SJCRH30 (cell line): ENCODE data around the gene MAGI2. TPM values are rescaled to one million over a fixed set of nuclear protein-coding genes. Genes with fewer than 3 reads are reported as not detected.
A peak's percentile ranks its signal among the peaks of the same experiment; 100 is the strongest.

Experiments
- DNase-seq, 2 experiments: peaks; one replicate each; pipeline ENCODE4 v3.0.0-alpha.2; 2015 to 2020
- H3K27ac ChIP-seq: fragments of 250-450 bp; sonication (Bioruptor Pico); 2 replicates; pipeline ENCODE4 v1.5.1; 2020; ENCODE audit warnings: mild to moderate bottlenecking, moderate library complexity
- H3K27me3 ChIP-seq: fragments of 250-450 bp; sonication (Bioruptor Pico); 2 replicates; pipeline ENCODE4 v1.5.1; 2020; ENCODE audit warnings: mild to moderate bottlenecking, moderate library complexity
- H3K36me3 ChIP-seq: fragments of 250-450 bp; sonication (Bioruptor Pico); 2 replicates; pipeline ENCODE4 v1.5.1; 2020; ENCODE audit warnings: mild to moderate bottlenecking, moderate library complexity
- H3K4me1 ChIP-seq: fragments of 250-450 bp; sonication (Bioruptor Pico); 2 replicates; pipeline ENCODE4 v1.5.1; 2020; ENCODE audit warnings: mild to moderate bottlenecking, moderate library complexity
- H3K4me3 ChIP-seq: fragments of 250-450 bp; sonication (Bioruptor Pico); 2 replicates; pipeline ENCODE4 v1.5.1; 2020; ENCODE audit warnings: mild to moderate bottlenecking, moderate library complexity
- H3K9me3 ChIP-seq: fragments of 250-450 bp; sonication (Bioruptor Pico); replicated peaks from 2 replicates; pipeline ENCODE4 v1.5.1; 2020; ENCODE audit warnings: mild to moderate bottlenecking, moderate library complexity
- total RNA-seq: library from RNA; depleted of rRNA; stranded (reverse); fragments of >200 nt; shearing (Covaris generic); gene quantifications from 2 replicates; pipeline ENCODE4 v1.2.3, GENCODE V29; 2014

The MAGI2 gene
- total RNA-seq, 1 experiment from 2014 or later: 2.4 TPM

- Histone ChIP-seq H3K9me3 (no peaks in the 10 kb centered on the region), H3K4me3 (no peak overlapping the region), H3K36me3 (no peaks in the 10 kb centered on the region), H3K27me3 (no peaks in the 10 kb centered on the region), H3K4me1 (no peaks in the 10 kb centered on the region), H3K27ac (no peak overlapping the region)
- DNase-seq: peak in 1 of 2 experiments; percentile 16
These were observed 1231.3 kb downstream of the MAGI2 start for GRCh38 chr7:78222001-78222751.

- H3K4me3 ChIP-seq: no peak overlapping the region
- DNase-seq: no peak
- no peaks in the 10 kb centered on the region for H3K27me3 ChIP-seq
- no peak overlapping the region for H3K27ac ChIP-seq
- H3K9me3 ChIP-seq: no peaks in the 10 kb centered on the region
- H3K4me1 ChIP-seq: no peaks in the 10 kb centered on the region
- H3K36me3 ChIP-seq: no peaks in the 10 kb centered on the region
These were observed 1232.7 kb downstream of the MAGI2 start for GRCh38 chr7:78220754-78221153.

DNA sequence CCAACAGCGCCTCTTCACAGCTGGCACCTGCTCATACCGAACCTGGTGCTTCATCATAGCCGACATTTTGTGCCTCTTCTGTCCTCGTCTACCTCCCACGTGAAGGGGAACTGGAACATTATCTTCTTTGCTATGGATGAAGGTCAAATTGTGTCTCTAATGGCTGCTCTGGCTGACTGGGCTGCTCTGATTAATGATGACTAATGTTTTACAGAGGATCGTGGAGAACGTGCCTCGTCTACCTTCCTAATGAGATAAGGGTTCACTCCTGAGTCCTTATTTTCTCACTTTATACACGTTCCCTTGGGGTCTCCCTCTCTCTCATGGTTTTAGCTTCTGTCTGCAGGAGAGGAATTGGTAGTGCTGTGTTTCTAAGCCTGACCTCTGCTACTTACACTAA is 1234.6 kb downstream of the MAGI2 start:
- no peak for DNase-seq
- H3K27ac ChIP-seq: no peak overlapping the region
- H3K27me3 ChIP-seq: no peaks in the 10 kb centered on the region
- no peaks in the 10 kb centered on the region for H3K36me3 ChIP-seq
- H3K4me1 ChIP-seq: 0 out of 2 replicates have a peak, but pooled peaks cover 3% of the 10 kb centered on the region
- H3K4me3 ChIP-seq: no peak overlapping the region
- H3K9me3 ChIP-seq: no peaks in the 10 kb centered on the region

DNA sequence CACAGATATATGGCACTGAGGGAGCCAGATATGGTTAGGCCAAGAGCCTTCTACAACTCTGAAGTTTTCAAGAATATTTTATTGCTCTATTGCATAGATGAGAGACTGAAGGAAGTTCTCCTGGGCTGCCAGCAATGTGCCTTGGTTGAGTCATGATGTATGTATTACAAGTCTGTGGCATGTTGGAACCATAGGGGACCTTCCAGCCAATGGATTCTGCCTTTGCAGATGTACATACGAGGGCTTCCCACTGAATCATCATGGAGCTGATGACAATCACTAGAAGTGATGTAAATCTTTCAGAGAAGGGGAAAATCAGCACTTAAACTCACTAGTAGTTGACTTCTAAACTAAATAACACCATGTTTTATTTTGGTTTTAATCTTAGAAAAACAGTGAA is 1235.4 kb downstream of the MAGI2 start:
- Histone ChIP-seq H3K4me1 (0 out of 2 replicates have a peak, but pooled peaks cover 3% of the 10 kb centered on the region), H3K27ac (no peak overlapping the region), H3K4me3 (no peak overlapping the region), H3K27me3 (no peaks in the 10 kb centered on the region), H3K36me3 (no peaks in the 10 kb centered on the region), H3K9me3 (no peaks in the 10 kb centered on the region)
- no peak for DNase-seq

DNA sequence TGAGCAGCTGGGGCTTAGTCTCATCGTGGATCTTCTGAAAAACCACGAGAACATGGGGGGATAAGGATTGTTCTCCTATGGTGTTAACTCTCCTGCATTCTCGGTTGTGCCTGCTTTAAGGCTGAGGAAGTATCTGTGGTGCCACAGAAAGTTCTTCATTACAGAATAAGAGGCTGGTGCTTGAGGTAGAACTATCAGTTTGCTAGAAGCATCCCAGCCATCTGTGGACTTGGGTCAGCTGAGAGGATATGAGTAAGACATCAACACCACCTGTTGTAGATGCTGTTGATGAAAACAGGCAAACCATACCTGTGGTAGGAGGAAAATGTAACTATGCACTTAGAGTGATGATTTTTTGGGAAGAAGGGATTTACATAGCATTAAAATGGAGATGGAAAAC is 1238.3 kb downstream of the MAGI2 start:
- no peak for DNase-seq
- H3K36me3 ChIP-seq: no peaks in the 10 kb centered on the region
- no peak overlapping the region for H3K27ac ChIP-seq
- H3K27me3 ChIP-seq: no peaks in the 10 kb centered on the region
- no peak overlapping the region for H3K4me3 ChIP-seq
- 0 out of 2 replicates have a peak, but pooled peaks cover 3% of the 10 kb centered on the region for H3K4me1 ChIP-seq
- H3K9me3 ChIP-seq: no peaks in the 10 kb centered on the region

GRCh38 chr7:78213402-78213801 is 1240.1 kb downstream of the MAGI2 start:
- Histone ChIP-seq H3K36me3 (no peaks in the 10 kb centered on the region), H3K27ac (no peak overlapping the region)
- DNase-seq: no peak

DNA sequence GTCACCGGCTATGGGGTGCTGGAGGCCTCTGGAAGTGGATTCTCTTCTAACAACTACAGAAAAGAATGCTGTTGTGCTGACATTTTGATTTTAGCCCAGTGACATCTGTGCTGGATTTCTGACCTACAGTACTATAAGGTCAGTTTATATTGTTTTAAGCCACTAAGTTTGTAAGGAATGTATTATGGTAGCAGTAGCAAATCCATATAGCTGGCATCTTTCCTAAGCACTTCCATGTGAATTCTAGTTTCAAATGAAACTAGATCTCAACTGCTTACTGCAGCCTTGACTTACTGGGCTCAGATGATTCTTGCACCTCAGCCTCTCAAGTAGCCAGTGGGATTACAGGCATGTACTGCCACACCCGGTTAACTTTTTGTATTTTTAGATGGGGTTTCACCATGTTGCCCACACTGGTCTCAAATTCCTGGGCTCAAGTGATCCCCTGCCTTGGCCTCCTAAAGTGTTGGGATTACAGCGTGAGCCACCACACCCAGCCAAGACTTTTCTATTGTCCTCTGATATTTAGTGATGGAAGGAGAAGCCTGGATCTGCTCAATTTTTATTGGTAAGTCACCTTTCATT is 1240.9 kb downstream of the MAGI2 start:
- H3K27me3 ChIP-seq: no peaks in the 10 kb centered on the region
- H3K27ac ChIP-seq: no peak overlapping the region
- no peaks in the 10 kb centered on the region for H3K36me3 ChIP-seq
- H3K4me1 ChIP-seq: 0 out of 2 replicates have a peak, but pooled peaks cover 3% of the 10 kb centered on the region
- DNase-seq: no peak
- no peak overlapping the region for H3K4me3 ChIP-seq
- no peaks in the 10 kb centered on the region for H3K9me3 ChIP-seq

More at GRCh38 chr7:78213402-78213801, 1240.1 kb downstream of the MAGI2 start:
- H3K4me1 ChIP-seq: 0 out of 2 replicates have a peak, but pooled peaks cover 3% of the 10 kb centered on the region
- no peak overlapping the region for H3K4me3 ChIP-seq
- no peaks in the 10 kb centered on the region for H3K9me3 ChIP-seq
- no peaks in the 10 kb centered on the region for H3K27me3 ChIP-seq

DNA sequence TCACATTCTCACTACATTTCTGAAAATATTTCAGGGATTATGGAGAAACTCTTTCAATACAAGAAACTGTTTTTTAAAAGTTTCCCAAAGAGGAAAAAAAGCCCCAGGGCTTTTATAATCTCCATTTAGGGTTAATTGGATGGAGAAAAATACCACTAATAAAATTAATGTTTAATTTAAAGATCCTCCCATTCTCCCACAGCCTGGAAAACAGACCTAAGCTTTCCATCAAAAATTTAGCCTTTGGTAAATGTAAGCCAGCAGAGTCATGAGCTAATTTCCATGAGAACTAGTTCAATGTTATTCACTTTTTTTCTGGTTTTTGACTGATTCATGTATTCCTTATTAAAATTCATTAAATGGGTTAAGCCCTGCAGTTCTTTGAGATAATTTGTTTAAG is 1246.2 kb downstream of the MAGI2 start:
- Histone ChIP-seq H3K9me3 (no peaks in the 10 kb centered on the region), H3K4me3 (no peak overlapping the region), H3K27ac (no peak overlapping the region), H3K4me1 (no peaks in the 10 kb centered on the region), H3K36me3 (no peaks in the 10 kb centered on the region), H3K27me3 (no peaks in the 10 kb centered on the region)
- no peak for DNase-seq

DNA sequence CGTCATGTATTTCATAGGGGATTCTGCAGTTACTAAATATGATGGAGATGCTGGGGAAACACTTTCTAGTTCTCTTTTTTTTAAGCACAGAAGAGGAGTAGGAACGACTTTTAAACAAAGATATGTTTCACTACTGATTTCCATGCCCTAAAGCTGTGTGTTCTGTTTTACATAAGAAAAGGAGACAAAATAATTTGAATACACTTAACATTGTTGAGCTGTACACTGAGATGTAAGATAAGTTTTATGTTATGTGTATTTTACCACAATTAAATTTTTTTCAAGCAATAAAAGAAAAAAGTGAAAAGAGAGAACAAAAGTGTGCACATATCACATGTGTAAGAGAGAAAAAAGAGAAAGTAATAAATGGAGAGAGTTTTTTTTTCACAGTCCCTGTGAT is 1246.7 kb downstream of the MAGI2 start:
- Histone ChIP-seq H3K36me3 (no peaks in the 10 kb centered on the region), H3K27ac (no peak overlapping the region), H3K9me3 (no peaks in the 10 kb centered on the region), H3K27me3 (no peaks in the 10 kb centered on the region), H3K4me3 (no peak overlapping the region), H3K4me1 (no peaks in the 10 kb centered on the region)
- no peak for DNase-seq

DNA sequence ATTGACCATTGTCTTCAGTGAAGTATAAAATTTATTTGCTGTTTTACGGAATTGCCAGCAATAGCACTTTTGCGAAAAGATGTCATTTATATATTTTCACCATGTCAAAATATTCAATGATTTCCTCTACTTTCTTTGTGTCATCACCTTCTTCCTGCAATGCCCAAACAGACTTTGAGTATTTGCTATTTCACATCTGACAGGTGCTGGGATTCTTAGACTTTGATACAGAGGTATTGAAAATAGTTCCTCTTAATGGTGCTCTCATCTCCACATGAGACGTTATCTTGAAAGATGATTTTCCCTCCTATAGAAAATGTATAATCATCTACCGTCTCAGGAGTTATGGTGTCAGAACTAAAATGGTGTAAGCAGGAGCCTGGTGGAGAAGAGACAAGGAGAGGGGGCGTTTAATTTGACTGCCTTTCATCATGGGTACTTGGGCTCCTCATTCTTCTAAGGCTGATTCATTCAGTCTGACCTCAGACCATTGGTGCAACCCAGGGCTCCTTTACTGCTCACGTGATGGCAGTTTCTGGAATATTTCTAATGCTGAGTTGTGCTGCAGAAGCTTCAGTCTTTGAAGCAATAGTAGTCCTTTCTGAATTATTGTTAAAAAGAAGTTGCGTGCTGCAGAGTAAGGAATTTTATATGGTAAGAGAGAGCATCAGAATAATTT is 1250.3 kb downstream of the MAGI2 start:
- Histone ChIP-seq H3K4me3 (no peak overlapping the region), H3K36me3 (no peaks in the 10 kb centered on the region), H3K9me3 (no peaks in the 10 kb centered on the region), H3K27me3 (no peaks in the 10 kb centered on the region), H3K4me1 (no peaks in the 10 kb centered on the region), H3K27ac (no peak overlapping the region)
- DNase-seq: no peak

DNA sequence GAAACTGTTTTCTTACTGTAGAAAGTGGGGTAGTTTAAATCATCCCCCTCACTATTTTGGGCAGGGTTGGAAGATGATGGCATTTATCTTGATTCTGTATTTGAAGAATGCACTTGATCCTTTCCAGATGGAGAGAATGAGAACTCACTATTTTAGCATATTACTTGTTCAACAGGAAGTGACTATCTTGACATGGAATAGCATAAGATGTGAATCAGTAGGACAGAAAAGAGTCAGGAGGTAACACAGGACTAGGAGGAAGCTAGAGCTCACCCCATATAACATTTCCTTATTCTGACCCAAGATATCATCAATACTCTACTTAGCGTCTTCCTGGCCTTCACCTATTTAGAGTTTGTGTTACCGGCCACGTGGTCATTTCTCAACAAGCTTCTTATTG is 1254.7 kb downstream of the MAGI2 start:
- Histone ChIP-seq H3K36me3 (no peaks in the 10 kb centered on the region), H3K27me3 (no peaks in the 10 kb centered on the region), H3K27ac (no peak overlapping the region), H3K4me1 (no peaks in the 10 kb centered on the region), H3K4me3 (no peak overlapping the region), H3K9me3 (no peaks in the 10 kb centered on the region)
- no peak for DNase-seq

GRCh38 chr7:78197447-78197846 is 1256.0 kb downstream of the MAGI2 start:
- no peak for DNase-seq
- Histone ChIP-seq H3K4me3 (no peak overlapping the region), H3K36me3 (no peaks in the 10 kb centered on the region), H3K27me3 (no peaks in the 10 kb centered on the region), H3K27ac (no peak overlapping the region), H3K4me1 (no peaks in the 10 kb centered on the region), H3K9me3 (no peaks in the 10 kb centered on the region)

DNA sequence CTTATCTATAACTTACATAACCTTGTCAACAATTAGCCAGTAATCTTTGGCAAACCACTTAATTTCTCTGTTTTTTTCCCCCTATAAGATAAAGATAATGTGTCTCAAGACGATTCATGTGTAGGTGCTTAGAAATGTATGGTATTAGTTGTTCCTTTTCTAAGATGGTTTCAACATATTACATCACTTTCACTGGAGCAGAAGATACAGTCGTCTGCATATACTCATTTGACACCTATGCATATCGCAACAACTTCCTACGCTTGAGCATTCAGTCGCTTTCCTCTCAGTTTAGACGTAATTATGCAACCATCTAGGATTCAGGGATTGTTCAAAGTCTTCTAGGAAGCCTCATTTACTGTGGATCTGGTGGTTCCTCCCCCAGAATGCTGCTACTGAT is 1258.2 kb downstream of the MAGI2 start:
- H3K9me3 ChIP-seq: no peaks in the 10 kb centered on the region
- DNase-seq: no peak
- no peaks in the 10 kb centered on the region for H3K4me1 ChIP-seq
- H3K36me3 ChIP-seq: no peaks in the 10 kb centered on the region
- no peak overlapping the region for H3K4me3 ChIP-seq
- H3K27ac ChIP-seq: no peak overlapping the region
- no peaks in the 10 kb centered on the region for H3K27me3 ChIP-seq

DNA sequence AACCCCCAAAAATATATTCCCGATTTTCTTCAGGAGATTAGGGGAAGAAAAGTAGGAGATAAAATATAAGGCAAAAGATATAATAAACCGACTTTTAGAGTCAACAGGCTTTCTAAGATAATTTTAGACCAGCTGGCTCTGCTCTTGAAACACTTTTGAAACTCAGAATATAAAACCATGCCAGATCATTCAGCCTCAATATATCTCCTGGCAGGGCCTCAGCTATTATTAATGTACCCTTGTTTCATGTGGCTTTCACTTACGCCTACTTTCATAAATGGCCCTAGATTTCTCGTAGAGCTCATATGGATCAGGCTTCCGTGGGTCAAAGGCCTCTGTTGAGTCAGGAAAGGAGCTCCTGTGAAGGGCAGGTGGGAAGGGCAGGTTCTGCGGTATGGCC is 1258.9 kb downstream of the MAGI2 start:
- Histone ChIP-seq H3K9me3 (no peaks in the 10 kb centered on the region), H3K27me3 (no peaks in the 10 kb centered on the region), H3K4me1 (no peaks in the 10 kb centered on the region), H3K4me3 (no peak overlapping the region), H3K36me3 (no peaks in the 10 kb centered on the region), H3K27ac (no peak overlapping the region)
- no peak for DNase-seq

GRCh38 chr7:78191475-78192079 is 1261.9 kb downstream of the MAGI2 start:
- H3K9me3 ChIP-seq: no peaks in the 10 kb centered on the region; the same call in 1 of the 2 replicates
- H3K27ac ChIP-seq: no peak overlapping the region

More at GRCh38 chr7:78191475-78192079, 1261.9 kb downstream of the MAGI2 start:
- Histone ChIP-seq H3K36me3 (no peaks in the 10 kb centered on the region), H3K27me3 (no peaks in the 10 kb centered on the region), H3K4me1 (no peaks in the 10 kb centered on the region), H3K4me3 (no peak overlapping the region)
- DNase-seq: no peak
